ENCODE results near the gene ZNF12. TPM values are rescaled to one million over a fixed set of nuclear protein-coding genes. Genes with fewer than 3 reads are reported as not detected.

ZNF12 gene
- total RNA-seq, 1 experiment from 2014 or later, result 12.5 TPM

GRCh38 chr7:6653071-6654003, 53.4 kb downstream of the ZNF12 start:
- intact Hi-C loops (cut with micrococcal nuclease), result no loop called here
- ATAC-seq, result no peak
- H3K79me2 ChIP-seq (ENCODE audit: low read length), result no peaks in the 10 kb centered on the region

GRCh38 chr7:6652446-6653011, 54.2 kb downstream of the ZNF12 start:
- no peak for ATAC-seq
- no TSS peak for BruUV-seq (replicated peaks)
- H2AFZ ChIP-seq (ENCODE audit: low read length), result no peak overlapping the region
- H3K36me3 ChIP-seq (ENCODE audit: low read depth, low read length), result peaks cover 45% of the 10 kb centered on the region
- H3K9ac ChIP-seq (ENCODE audit: low read length), result no peak overlapping the region
- no peaks in the 10 kb centered on the region for H3F3A ChIP-seq (ENCODE audit: low read length, unreplicated experiment)
- intact Hi-C loops (cut with micrococcal nuclease), result no loop called here
- no peaks in the 10 kb centered on the region for H3K27me3 ChIP-seq (ENCODE audit: low read length)
- no peaks in the 10 kb centered on the region for H3K79me2 ChIP-seq (ENCODE audit: low read length)
- ChIA-PET CTCF (no interaction called here), POLR2A (ENCODE audit: unreplicated experiment) (no interaction called here)
- H3K9me3 ChIP-seq (ENCODE audit: low read length), result no peaks in the 10 kb centered on the region
- no peaks in the 10 kb centered on the region for H3K9me2 ChIP-seq (replicated peaks; ENCODE audit: low read length)
- TF ChIP-seq EZH2phosphoT487 (IDR thresholded peaks at IDR 0.05; ENCODE audit: borderline replicate concordance, low read length) (no peak), CTCF (conservative IDR thresholded peaks at IDR 0.05; ENCODE audit: low read depth, low read length) (no peak), EZH2 (IDR thresholded peaks at IDR 0.05; ENCODE audit: low read length, unreplicated experiment) (no peak)
- no peaks in the 10 kb centered on the region for H4K20me1 ChIP-seq (ENCODE audit: low read length)
- H3K4me1 ChIP-seq (ENCODE audit: insufficient read depth, low read length), result no peaks in the 10 kb centered on the region
- H3K4me2 ChIP-seq (ENCODE audit: low read length), result no peak overlapping the region
- no peak overlapping the region for H3K4me3 ChIP-seq (ENCODE audit: low read length)
- no peak for DNase-seq
- H3K27ac ChIP-seq (ENCODE audit: low read length), result no peak overlapping the region

More at GRCh38 chr7:6653071-6654003, 53.4 kb downstream of the ZNF12 start:
- TF ChIP-seq EZH2 (IDR thresholded peaks at IDR 0.05; ENCODE audit: low read length, unreplicated experiment), result no peak
- no peak for TF ChIP-seq CTCF (conservative IDR thresholded peaks at IDR 0.05; ENCODE audit: low read depth, low read length)
- no peak for TF ChIP-seq EZH2phosphoT487 (IDR thresholded peaks at IDR 0.05; ENCODE audit: borderline replicate concordance, low read length)
- H4K20me1 ChIP-seq (ENCODE audit: low read length), result no peaks in the 10 kb centered on the region
- no peak overlapping the region for H3K9ac ChIP-seq (ENCODE audit: low read length)
- no peaks in the 10 kb centered on the region for H3K9me2 ChIP-seq (replicated peaks; ENCODE audit: low read length)
- H3K4me3 ChIP-seq (ENCODE audit: low read length), result no peak overlapping the region
- no peaks in the 10 kb centered on the region for H3K4me1 ChIP-seq (ENCODE audit: insufficient read depth, low read length)
- H2AFZ ChIP-seq (ENCODE audit: low read length), result no peak overlapping the region
- H3K27me3 ChIP-seq (ENCODE audit: low read length), result no peaks in the 10 kb centered on the region
- DNase-seq, result no peak
- H3K36me3 ChIP-seq (ENCODE audit: low read depth, low read length), result peaks cover 44% of the 10 kb centered on the region
- H3K27ac ChIP-seq (ENCODE audit: low read length), result no peak overlapping the region
- ChIA-PET POLR2A (ENCODE audit: unreplicated experiment) (no interaction called here), CTCF (no interaction called here)
- no peaks in the 10 kb centered on the region for H3F3A ChIP-seq (ENCODE audit: low read length, unreplicated experiment)
- H3K9me3 ChIP-seq (ENCODE audit: low read length), result no peaks in the 10 kb centered on the region
- no TSS peak for BruUV-seq (replicated peaks)
- H3K4me2 ChIP-seq (ENCODE audit: low read length), result no peak overlapping the region
